Kidney (tissue), 14 donors: ENCODE data around the gene TMEM53. TPM values are rescaled to one million over a fixed set of nuclear protein-coding genes. Genes with fewer than 3 reads are reported as not detected.
A peak's percentile ranks its signal among the peaks of the same experiment; 100 is the strongest.

ENCODE experiments used
- DNase-seq, 5 donors: peaks; one replicate each; pipeline ENCODE4 v3.0.0-alpha.2; 2013 to 2020
- FAIRE-seq: peaks from 2 replicates; lab custom pipeline; 2012; peaks lifted over from hg19 to GRCh38; lab: Jason Lieb, UNC
- H3K27ac ChIP-seq, 2 donors: one replicate each; pipeline ENCODE4 v1.7.0; 2013; ENCODE audit warnings: low read depth in 2 of 2, low read length in 2 of 2, inconsistent platforms in 1 of 2
- H3K27me3 ChIP-seq: one replicate; pipeline ENCODE4 v1.7.1; 2013; ENCODE audit warnings: low read length, inconsistent platforms; ENCODE audit not compliant: control insufficient read depth, insufficient read depth
- H3K36me3 ChIP-seq, 3 donors: one replicate each; pipeline versions ENCODE4 v1.7.0 to v1.7.1; 2013; ENCODE audit warnings: low read length in 3 of 3, control low read depth in 1 of 3, inconsistent platforms in 1 of 3; ENCODE audit not compliant: insufficient read depth in 3 of 3, control insufficient read depth in 2 of 3
- H3K4me1 ChIP-seq, 3 donors: one replicate each; pipeline versions ENCODE4 v1.7.0 to v1.7.1; 2013; ENCODE audit warnings: low read length in 3 of 3, inconsistent platforms in 1 of 3, low read depth in 1 of 3; ENCODE audit not compliant: control insufficient read depth in 2 of 3, insufficient read depth in 2 of 3
- H3K4me3 ChIP-seq, 3 donors: one replicate each; pipeline versions ENCODE4 v1.7.0 to v1.8.1; 2013; ENCODE audit warnings: low read length in 3 of 3, control low read depth in 1 of 3, inconsistent platforms in 1 of 3
- H3K9ac ChIP-seq, 3 donors: one replicate each; pipeline versions ENCODE4 v1.7.0 to v1.7.1; 2013; ENCODE audit warnings: low read length in 3 of 3, control low read depth in 1 of 3, inconsistent platforms in 1 of 3
- H3K9me3 ChIP-seq, 3 donors: one replicate each; pipeline versions ENCODE4 v1.7.0 to v1.7.1; 2013; ENCODE audit warnings: low read length in 3 of 3, control low read depth in 1 of 3, inconsistent platforms in 1 of 3; ENCODE audit not compliant: control insufficient read depth in 2 of 3, insufficient read depth in 1 of 3
- intact Hi-C: fragments of 100-400 bp; cut with DNase I; formaldehyde crosslinking; loops from one replicate; pipeline ENCODE4 v1.11.1; 2022
- polyA plus RNA-seq: library from polyadenylated mRNA; stranded (reverse); fragments of 350-450 nt; fragmentation: Illumina TruSeq; extraction: RNeasy Lipid Tissue Mini Kit (QIAGEN cat#74804); gene quantifications from one replicate; pipeline ENCODE4 v1.2.3, GENCODE V29; 2014; ENCODE audit warnings: low read depth, low replicate concordance; ENCODE audit not compliant: insufficient read depth
- total RNA-seq: library from RNA; stranded (reverse); fragmentation: NEBNext Ultra II Directional; extraction: Animal tissue kit (Norgen Biotek cat#: 25700); gene quantifications from one replicate; pipeline ENCODE4 v1.2.1, GENCODE V29; 2021
- TF ChIP-seq, protein P1 (sequence below): IDR thresholded peaks from 3 replicates; pipeline ENCODE4 v1.5.1; 2012; ENCODE audit warnings: mild to moderate bottlenecking, moderate library complexity, borderline replicate concordance; ENCODE audit not compliant: insufficient read depth; ENCODE audit errors: extremely low read depth
- donor health status: control.
- donor health status: control.
- donor health status: control.
- donor health status: control.
- donor health status: control.
- donor health status: DM: yes; HTN: yes; CAD: no.
- donor health status: Normal renal cell carcinoma (clear cell type).

TMEM53 gene
- total and polyA plus RNA-seq, 2 donors from 2014 or later = 16.4 to 45.0 TPM

GRCh38 chr1:44689447-44689765 is 15.1 kb upstream of the TMEM53 start:
- H3K27me3 ChIP-seq = peaks cover 2% of the 10 kb centered on the region
- FAIRE-seq (no peak), DNase-seq (no peak)
- no peak overlapping the region for H3K27ac ChIP-seq
- intact Hi-C loops = no loop called here
- H3K9me3 ChIP-seq = no peaks in the 10 kb centered on the region
- H3K4me3 ChIP-seq = no peak overlapping the region
- no peak overlapping the region for H3K9ac ChIP-seq
- no peaks in the 10 kb centered on the region for H3K4me1 ChIP-seq
- TF ChIP-seq, protein P1, sequence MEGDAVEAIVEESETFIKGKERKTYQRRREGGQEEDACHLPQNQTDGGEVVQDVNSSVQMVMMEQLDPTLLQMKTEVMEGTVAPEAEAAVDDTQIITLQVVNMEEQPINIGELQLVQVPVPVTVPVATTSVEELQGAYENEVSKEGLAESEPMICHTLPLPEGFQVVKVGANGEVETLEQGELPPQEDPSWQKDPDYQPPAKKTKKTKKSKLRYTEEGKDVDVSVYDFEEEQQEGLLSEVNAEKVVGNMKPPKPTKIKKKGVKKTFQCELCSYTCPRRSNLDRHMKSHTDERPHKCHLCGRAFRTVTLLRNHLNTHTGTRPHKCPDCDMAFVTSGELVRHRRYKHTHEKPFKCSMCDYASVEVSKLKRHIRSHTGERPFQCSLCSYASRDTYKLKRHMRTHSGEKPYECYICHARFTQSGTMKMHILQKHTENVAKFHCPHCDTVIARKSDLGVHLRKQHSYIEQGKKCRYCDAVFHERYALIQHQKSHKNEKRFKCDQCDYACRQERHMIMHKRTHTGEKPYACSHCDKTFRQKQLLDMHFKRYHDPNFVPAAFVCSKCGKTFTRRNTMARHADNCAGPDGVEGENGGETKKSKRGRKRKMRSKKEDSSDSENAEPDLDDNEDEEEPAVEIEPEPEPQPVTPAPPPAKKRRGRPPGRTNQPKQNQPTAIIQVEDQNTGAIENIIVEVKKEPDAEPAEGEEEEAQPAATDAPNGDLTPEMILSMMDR = no peak
- no peaks in the 10 kb centered on the region for H3K36me3 ChIP-seq

- peak in 2 of 5 donors; percentile 14 to 17 for DNase-seq
- H3K27me3 ChIP-seq = peaks cover 2% of the 10 kb centered on the region
- no peaks in the 10 kb centered on the region for H3K36me3 ChIP-seq
- intact Hi-C loops = no loop called here
- no peaks in the 10 kb centered on the region for H3K4me1 ChIP-seq
- no peak overlapping the region for H3K9ac ChIP-seq
- TF ChIP-seq, protein P1 = no peak
- H3K4me3 ChIP-seq = no peak overlapping the region
- no peak for FAIRE-seq
- H3K9me3 ChIP-seq = no peaks in the 10 kb centered on the region
- H3K27ac ChIP-seq = no peak overlapping the region
Measured at GRCh38 chr1:44688760-44689446, 14.6 kb upstream of the TMEM53 start.

GRCh38 chr1:44685881-44686280 is 11.6 kb upstream of the TMEM53 start:
- no peak overlapping the region for H3K27ac ChIP-seq
- no peaks in the 10 kb centered on the region for H3K36me3 ChIP-seq
- H3K4me3 ChIP-seq = no peak overlapping the region
- H3K9ac ChIP-seq = no peak overlapping the region
- peaks cover 0 to 8% (median 5%) of the 10 kb centered on the region in 3 donors for H3K4me1 ChIP-seq
- DNase-seq (no peak), FAIRE-seq (no peak)
- peaks cover 2% of the 10 kb centered on the region for H3K27me3 ChIP-seq
- intact Hi-C loops = no loop called here
- TF ChIP-seq, protein P1 = no peak
- no peaks in the 10 kb centered on the region for H3K9me3 ChIP-seq
